Myocyte (in vitro differentiated cells): ENCODE results near the gene NUDC. TPM values are rescaled to one million over a fixed set of nuclear protein-coding genes. Genes with fewer than 3 reads are reported as not detected.
"Not testable (repeated sequence)": the region's sequence is repeated elsewhere in the genome, so short reads cannot be mapped to it uniquely, and the experiment has no call there.

Experiments
- DNase-seq: peaks from one replicate; pipeline ENCODE4 v3.0.0-alpha.2; 2012; ENCODE audit warnings: low read depth
- total RNA-seq: library from RNA; depleted of rRNA; stranded (reverse); fragments of >200 nt; gene quantifications from 2 replicates; pipeline ENCODE4 v1.2.3, GENCODE V29; 2014

The NUDC gene
- total RNA-seq, 1 donor from 2014 or later: 43.0 TPM

DNA sequence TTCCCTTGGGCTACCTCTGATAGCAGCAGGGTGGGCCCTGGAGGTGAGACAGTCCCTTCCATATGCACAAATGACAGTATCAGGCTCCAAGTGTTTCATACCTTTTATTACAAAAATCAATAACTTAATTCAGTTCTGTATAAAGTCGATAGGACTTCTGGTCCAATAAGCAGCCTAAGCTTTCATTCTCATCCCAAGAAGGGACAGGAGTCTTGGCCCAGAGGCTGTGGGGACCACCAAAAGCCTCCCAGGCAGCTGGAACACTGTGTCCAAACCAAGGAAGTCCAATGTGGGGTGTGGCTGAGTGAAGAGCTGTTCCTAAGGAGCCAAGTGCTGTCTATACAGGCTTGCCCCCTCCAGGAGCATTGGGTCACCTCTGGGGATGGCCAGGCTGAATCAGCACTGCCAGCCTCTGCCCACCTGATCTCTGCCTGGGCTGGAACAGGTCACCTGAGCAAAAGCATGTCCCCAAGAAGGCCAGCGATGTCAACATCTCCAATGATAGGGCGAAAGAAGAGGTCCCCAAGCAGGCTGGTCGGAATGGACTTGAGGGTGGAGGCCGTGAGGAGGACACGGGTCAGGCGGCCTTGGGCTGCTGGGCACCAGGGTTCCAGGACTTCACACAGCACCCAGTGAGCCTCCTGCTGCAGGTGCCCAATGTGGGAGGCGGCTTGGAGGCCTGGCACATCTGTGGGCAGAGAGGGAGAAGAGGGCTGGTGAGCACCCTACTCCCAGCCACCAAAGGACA is 10.0 kb upstream of the NUDC start:
- DNase-seq: no peak

DNA sequence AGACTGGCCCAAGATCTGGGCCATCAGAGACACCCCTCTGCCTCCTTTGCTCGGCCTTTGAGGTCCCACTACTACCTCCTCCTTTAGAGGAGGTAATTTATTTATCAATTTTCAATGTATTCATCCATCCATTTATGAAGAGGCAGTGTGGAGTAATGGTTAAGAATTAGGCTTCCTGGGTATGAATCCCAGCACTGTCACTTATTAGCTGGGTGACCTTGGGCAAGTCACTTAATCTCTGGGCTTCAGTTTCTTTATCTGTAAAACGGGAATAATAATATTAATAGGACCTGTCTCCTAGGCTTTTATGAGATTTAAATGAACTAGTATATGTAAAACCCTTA is 9.4 kb upstream of the NUDC start:
- no peak for DNase-seq

DNA sequence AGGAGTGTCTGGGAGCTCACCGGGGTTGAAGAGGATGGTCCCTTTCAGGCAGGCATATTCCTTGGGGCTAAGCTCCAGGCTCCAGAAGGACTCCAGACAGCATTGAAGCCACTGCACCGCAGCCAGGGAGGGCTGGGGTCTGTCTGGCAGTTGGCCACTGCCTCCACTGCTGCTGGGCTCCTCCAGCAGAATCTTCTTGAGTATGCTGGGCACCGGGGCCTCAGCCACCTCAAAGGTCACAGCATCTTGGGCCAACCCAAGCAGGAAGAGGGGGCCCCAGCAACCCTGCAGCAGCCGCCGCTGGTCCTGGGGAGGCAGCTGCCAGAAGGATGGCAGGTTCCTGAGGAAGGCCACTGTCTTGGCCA is 8.2 kb upstream of the NUDC start:
- DNase-seq: no peak

DNA sequence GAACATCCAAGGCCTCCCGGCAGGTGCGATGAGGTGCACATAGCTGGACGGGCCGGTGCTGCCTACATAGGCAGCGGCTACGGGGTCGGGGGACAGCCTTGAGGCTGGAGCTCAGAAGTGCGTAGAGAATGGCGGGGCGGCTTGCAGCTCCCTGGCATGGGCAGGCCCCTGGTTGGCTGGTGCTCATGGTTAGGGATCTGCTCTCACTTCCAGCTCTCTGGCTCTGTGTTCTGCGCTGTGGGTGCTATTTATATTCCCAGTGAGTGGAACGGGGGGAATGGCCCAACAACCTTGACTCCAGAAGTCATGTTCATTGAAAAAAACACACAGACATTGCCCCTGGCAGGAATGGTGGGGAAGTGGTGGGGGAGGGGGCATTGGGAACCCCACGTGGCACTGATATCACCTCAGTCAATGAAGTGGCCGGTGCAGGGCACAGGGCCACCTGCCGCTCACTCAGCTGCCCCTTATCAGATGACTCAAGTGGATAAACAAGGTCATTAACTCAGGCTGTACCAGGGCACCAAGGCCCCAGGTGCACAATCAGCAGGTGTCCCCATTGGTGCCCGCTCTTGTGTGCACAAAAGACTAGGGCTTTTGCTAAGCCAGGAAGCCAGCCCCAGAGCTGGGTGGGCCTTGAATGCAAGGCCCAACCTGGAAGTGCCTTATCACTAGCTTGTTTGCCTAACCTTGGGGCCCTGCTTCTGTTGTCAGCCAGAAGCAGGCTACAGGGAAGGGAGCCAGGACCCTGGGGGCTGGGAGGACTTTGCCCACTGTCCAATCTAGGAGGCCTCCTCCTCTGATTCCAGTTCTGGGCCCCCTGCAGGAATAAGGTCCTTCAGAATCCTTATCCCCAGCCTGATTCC is 7.6 kb upstream of the NUDC start, which contains the start of gene NR0B2:
Gene NR0B2 (minus strand): TSS at position 222 of the 866 bp plus-strand sequence. CDS start 35 bp downstream, at position 187.
- DNase-seq: peak; percentile 12

DNA sequence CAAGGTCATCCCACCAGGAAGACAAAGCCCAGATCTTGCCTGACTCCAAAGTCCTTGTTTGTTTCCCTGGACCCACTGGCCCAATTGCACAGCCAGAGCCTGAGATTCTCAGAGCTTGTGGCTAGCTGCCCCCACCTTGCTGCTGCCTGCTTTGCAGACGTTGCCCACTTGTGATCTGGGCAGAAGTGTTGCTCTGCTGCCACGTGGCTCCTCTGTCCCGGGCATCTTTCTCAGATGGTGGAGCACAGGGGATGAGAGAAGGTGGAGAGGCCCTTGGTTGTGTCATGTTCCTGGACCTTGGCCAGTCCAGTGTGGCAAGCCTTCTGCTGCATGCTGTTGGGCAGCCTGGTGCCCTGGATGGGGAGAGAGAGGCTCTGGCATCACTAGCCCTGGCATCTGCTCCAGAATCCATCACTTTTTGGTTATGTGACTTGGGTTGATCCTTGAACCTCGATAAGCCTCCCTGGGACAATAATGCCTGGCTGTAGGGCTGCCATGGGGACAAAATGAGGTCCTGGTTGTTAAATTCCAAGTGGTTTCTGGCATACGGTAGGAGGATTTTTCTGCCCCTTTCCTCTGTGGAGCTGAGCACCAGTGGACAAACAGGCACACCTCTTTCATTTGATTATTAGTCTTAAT is 6.2 kb upstream of the NUDC start:
- no peak for DNase-seq

DNA sequence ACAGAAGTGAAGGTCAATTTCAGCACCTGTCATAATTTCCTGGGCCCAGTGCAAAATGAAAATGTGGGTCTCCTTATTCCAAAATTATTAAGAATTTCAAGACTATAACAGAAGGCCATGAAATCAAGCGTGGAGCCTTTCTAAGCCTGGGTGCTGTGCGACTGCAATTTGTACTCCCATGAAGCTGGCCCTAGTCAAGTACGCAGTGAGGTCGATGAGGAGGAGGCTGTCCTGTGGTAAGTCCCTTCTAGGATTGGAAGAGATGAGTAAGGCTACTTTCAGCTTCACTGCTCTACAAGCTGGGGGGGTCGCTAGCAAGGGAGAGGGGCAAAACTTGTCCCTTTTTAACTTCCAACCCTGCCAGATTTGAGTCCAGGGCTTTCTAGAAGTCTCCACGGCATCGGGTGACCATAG is 410 bp upstream of the NUDC start:
- no peak for DNase-seq

DNA sequence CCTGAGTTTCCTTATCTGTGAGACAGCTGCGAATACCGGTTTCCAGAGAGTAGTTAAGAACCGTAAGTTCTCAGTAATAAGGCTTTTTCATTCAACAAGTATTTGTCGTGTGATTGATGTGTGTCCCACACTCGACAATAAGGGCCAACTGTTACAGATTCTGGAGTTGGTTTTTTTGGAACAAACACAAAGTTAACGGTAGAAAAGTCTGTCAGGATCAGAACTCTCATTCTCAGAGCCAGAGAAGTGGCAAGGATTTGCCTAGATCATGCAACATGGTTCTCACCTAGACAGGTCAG is 837 bp downstream of the NUDC start:
- DNase-seq: no peak

DNA sequence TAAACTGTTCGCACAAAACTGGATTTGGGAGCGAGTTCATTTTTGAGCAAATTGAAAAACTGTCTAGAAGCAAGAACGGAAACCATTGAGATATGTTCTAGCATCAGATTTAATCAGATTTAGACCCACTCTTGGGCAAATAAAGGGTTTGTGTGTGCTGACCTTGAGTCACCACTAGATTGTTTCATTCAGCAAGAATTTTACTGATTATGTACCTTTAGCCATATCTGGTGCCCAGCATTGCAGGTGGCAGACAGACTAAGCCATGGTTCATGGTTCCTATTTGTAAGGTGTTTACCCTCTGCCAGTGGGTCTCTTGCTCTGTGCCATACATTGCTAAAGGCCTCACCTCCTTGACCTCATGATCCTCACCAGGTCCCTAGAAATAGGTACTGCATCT is 1.4 kb downstream of the NUDC start:
- no peak for DNase-seq

DNA sequence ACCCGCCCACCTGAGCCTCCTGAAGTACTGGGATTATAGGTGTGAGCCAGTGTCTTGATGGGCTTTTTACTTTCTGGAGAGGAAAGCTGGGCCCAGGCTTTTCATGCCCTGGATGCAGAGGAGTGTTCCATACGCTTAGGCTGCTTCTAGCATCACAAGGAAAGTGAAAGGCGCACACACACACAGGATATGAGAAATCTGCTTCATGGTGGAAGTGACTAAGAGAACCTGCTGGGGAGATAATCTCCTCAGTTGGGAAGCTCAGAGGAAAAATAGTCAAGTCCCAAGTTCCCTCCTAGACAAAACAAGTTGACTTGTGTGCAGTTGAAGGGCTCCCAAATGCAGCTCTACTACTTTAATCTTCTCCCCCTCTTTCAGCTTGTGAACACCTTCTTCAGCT is 2.2 kb downstream of the NUDC start:
- DNase-seq: no peak

DNA sequence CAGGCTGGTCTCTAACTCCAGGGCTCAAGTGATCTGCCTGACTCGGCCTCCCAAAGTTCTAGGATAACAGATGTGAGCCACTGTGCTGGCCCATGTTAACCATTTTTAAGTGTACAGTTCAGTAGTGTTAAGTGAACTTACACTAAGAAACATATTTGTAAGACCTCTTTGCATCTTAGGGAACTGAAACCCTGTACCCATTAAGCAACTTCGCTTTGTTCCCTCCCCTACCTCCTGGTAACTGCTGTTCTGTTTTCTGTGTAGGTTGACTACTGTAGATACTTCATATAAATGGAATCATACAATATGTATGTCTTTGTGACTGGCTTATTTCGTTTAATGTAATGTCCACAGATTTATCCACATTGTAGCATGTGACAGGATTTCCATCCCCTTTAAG is 11.0 kb downstream of the NUDC start:
- DNase-seq: no peak

DNA sequence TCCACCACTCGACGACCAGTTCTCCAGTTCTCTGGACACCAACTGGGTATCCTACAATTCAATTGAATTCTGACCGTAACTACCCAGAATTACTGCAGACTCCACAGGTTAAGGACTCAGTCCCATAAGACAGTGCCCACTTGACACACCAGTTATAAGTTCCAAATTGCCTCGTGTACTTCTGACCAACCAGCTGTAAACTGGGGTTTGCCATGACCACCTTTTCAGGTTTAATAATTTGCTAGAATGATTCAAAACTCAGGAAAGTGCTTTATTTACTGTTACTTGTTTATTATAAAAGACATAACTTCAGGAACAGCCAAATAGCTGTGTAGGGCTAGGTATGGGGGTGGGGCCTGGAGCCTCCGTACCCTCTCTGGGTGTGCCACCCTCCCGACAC is 15.3 kb downstream of the NUDC start:
- no peak for DNase-seq

DNA sequence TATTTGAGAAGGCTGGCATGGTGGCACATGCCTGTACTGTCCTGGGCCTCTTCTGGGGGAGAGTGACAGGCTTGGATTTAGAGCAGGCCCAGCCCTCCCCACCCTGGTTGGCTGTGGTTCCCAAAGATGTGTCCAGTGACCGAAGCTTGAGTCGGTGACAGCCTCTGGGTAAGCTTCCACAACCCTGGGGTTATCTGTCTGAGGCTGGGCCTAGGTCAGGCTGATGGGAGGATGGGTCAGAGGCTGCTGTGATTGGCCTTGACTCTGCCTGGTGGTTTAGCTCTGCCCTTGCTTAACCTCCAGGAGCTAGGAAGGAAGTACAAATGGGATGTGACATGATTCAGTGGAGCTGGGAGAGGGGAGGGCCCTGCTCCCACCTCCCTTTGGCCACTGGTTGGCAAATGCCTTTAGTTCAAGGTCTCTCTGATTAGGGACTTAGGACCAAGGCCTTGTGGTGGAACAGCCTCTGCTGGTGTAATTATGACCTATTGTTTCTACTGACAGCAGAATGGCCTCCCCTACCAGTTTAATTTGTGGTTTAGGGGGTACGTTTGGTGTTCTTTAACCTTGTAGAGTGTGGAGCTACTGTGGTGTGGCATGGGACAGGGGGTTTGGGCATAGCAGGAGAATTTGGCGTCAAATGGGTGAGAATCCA is 16.6 kb downstream of the NUDC start:
- no peak for DNase-seq

DNA sequence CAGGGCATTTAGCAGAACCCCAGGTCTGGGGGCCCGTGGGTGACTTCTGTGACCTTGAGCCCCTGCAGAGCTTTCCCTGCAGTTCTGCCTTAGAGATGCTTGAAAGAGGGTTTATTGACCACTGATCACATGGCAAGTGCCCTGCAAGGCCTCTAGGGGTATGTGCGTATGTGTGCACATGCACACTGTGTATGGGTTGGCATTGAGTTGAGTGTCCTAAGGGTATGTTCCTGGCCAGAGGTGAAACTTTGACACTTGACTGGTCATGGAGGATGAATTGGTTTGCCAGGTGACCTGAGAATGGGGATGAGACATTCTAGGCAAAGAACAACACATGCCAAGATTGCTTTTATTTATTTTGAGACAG is 17.1 kb downstream of the NUDC start:
- DNase-seq: no peak

DNA sequence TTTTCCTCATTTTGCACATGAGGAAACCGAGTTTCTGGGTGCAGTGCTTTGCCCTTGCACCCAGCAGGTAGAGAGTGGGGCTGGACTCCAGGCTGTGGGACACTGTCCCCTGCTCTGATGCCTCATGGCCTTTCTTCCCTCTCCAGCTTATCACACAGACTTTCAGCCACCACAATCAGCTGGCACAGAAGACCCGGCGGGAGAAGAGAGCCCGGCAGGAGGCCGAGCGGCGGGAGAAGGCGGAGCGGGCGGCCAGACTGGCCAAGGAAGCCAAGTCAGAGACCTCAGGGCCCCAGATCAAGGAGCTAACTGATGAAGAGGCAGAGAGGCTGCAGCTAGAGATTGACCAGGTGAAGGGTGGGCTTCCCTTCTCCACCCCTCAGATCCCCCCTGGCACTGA is 19.8 kb downstream of the NUDC start:
- DNase-seq: no peak

DNA sequence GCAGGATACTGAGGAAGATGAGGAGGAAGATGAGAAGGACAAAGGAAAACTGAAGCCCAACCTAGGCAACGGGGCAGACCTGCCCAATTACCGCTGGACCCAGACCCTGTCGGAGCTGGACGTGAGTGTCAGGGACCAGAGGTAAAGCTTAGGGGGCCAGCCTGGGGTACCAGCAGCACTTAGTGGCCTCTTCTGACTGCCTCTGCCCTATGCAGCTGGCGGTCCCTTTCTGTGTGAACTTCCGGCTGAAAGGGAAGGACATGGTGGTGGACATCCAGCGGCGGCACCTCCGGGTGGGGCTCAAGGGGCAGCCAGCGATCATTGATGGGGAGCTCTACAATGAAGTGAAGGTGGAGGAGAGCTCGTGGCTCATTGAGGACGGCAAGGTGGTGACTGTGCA is 21.1 kb downstream of the NUDC start:
- DNase-seq: no peak

DNA sequence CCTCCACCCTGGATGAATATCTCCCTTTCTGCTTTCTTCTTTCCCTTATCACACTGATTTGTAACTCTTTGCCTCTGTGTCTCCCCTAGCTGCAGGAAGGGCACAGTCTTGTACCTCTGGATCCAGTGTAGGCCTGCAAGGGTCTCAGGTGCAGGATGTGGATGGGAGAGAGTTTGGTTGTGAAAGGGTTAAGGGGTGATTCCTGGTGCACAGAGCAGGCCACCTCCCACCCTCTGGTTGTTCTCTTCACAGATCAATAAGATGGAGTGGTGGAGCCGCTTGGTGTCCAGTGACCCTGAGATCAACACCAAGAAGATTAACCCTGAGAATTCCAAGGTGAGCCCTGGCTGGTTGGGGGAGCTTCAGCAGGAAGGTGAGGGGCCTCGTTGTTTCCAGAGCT is 23.6 kb downstream of the NUDC start:
- DNase-seq: no peak

DNA sequence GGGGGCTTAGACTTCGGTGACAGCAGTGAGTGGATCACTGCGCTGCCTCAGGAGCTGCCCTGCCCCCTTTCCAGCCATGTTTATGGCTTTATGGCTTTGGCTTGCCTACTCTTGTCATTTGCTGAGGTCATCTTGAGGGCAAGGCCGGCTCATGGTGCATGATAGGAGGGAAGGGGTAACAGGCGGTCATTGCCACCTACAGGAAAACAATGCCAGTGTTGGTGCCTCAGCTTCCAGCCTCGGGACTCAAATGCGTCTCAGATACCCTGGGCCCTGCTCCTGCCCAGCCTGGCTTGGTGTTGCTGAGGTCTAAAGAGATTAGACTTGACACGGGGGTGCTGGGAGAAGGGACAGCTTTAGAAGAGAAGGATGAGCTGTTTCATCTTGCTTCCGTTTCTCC is 24.2 kb downstream of the NUDC start:
- no peak for DNase-seq

DNA sequence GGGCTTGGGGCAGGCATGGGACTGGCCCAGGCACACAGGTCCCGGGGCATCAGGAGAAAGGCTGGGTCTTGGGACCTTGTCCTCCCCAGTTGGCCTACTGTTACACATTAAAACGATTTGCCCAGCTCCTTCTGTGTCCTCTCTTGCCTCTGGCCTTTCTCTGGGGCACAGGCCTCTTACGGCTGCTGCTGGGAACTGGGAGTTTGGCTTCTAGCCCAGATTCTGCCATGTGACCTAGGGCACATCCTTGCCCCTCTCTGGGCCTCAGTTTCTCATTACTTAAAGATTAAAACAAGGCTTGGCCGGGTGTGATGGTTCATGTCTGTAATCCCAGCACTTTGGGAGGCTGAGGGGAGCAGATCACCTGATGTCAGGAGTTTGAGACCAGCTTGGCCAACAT is 24.7 kb downstream of the NUDC start:
- no peak for DNase-seq

DNA sequence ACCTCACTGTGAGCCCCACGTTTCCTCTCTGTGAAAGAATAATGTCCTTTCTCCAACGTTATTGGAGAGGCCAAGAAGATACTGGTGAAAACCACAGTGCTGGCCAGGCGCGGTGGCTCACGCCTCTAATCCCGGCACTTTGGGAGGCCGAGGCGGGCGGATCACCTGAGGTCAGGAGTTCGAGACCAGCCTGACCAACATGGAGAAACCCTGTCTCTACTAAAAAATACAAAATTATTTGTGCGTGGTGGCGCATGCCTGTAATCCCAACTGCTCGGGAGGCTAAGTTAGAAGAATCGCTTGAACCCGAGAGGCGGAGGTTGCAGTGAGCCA is 27.1 kb downstream of the NUDC start:
- DNase-seq: not testable (repeated sequence)

DNA sequence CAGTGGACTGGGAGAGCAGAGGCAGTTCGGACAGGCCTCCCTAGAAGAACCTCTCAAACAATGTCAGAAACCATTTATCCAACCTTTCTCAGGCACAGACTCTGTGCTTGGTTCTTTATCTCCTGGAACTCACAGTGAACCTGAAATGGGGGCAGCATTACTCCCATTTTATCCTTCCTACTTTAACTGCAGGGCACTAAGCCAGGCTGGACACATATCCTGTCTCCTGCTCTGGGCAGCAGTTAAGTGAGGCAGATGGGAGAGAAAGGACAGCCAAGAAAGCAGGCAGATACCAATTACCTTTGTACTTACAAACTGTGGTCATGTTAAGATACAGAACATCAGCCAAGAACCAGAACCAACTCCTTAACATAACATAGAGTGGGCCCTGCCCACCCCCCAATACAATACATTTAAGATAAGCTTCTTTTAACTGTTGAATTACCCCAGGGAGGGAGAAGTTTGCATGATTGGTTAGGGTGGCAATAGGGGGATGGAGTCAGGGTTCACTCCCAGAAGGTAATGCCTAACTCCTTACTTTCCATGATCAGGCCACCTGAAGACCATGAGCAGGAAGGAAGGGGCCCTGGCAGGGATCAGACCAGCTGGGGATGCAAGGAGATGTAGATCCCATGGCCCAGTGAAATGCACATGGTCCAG is 27.9 kb downstream of the NUDC start:
- no peak for DNase-seq

DNA sequence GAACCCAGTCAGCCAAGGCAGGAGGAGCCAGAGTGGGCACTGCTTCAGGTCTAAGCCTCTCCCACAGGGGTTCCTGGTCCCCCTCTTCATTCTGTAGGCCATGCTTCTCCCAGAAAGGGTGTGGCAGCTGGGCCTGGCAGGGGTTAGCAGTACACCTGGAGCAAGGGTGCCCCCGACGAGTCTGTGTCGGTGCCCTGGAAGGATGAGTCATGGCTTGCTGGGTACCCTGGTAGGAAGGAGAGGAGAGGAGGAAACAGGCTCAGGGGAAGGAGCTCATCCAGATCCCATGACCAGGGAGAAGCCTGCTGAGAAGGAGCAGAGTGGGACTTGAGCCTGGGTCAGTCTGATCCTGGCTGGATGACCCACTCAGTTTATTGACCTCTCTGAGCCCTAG is 28.4 kb downstream of the NUDC start:
- no peak for DNase-seq

DNA sequence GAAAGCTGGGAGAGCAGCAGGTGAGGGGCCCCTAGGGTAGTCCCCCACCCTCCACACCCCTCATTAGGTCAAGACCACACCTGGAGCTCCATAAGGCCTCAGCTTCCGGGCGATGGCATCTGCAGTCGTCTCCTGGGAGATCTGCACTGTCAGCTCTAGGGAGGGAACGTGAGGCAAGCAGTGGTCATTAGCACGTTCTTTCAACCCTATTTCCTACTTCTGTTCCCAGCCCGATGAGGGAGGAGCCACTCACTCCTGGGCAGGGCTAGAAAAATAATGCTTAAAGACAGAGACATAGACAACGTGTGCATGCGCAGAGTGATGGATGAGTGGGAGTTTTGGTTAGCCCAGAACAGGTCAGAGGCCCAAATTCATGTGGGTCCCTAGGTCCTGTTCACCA is 29.1 kb downstream of the NUDC start:
- no peak for DNase-seq
